SHP77 (cell line): Measurements from ENCODE around the gene ATF5.
"Not testable (repeated sequence)": the region's sequence is repeated elsewhere in the genome, so short reads cannot be mapped to it uniquely, and the experiment has no call there.

Experiments used
- DNase-seq, 2 experiments: peaks; one replicate each; lab custom pipeline; 2025; lab: John Stamatoyannopoulos, UW

ATF5 gene

GRCh38 chr19:49923055-49924003 lies 5.7 kb upstream of the ATF5 start:
- DNase-seq = no peak

GRCh38 chr19:49924004-49924880 lies 4.8 kb upstream of the ATF5 start:
- no peak for DNase-seq

GRCh38 chr19:49924881-49925210 lies 4.2 kb upstream of the ATF5 start:
- DNase-seq = not testable (repeated sequence)

DNA sequence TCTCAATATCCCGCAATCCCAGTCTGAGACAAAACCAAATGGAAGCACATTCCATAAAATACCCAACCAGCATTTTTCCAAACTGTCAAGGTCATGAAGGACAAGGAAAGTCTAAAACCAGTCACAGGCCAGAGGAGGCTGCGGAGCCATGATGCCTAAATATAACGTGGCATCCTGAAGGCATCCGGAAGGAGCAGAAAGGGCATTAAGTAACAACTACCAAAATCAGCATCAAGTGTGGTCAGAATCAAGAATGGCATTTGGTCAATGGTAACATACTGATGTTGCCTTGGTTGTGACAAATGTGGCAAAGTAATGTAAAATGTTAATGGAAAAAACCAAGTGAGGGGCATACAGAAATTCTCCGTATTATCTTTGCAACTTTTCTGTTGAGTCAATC lies 3.5 kb upstream of the ATF5 start:
- DNase-seq = no peak

DNA sequence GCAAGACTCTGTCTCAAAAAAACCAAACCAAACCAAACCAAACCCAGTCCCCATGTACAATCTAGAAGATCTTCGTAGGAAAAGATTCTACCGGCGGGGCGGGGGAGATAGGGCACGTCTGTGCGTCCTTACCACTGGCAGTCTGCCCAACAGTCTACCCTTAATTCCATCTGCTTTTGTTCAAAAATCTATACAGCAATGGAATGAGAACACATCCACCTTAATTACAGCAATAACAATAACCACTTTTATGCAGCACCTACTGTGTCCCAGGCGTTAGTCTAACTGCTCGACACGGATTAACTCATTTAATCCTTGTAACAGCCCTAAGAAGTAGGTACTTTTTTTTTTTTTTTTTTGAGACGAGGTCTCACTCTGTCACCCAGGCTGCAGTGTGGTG lies 2.5 kb upstream of the ATF5 start:
- no peak for DNase-seq

DNA sequence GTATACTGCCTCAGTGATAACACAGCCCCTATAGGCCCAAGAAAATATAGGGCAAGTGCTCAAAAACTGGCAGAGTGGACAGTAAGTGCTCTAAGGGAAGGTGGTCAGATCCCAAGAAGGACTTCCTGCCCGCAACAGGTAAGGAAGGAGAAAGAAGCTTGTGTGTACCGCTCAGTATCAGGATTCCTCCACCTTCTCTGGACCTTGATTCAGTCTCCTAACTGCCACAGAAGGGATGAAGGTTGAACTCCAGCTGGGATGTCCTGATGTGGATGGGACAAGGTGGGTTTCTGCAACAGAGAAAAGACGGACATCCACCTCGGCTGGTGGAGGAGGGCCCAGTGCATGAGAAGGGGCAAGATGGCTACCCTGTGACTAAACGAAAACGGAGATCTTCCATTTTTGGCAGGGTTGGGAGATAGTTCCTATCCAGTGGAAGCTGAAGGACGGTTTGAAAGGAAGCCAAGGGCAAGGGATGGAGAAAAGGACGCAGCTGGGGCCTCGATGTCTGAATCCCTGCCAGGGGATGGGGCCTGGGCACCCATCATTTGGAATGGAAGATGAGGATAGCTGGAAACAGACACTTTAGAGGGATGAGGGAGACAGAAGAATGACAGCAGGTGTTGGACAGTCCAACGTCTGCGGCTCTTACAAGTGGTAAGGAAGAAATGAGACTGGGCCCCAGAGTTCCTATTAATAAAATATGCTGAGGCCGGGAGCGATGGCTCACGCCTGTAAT lies 1.3 kb upstream of the ATF5 start:
- DNase-seq = no peak

GRCh38 chr19:49929611-49930482 lies 842 bp downstream of the ATF5 start:
- peak; percentile 93 to 94 for DNase-seq

- DNase-seq = peak; percentile 53 to 62
Measured at GRCh38 chr19:49930483-49931011, 1.5 kb downstream of the ATF5 start.

DNA sequence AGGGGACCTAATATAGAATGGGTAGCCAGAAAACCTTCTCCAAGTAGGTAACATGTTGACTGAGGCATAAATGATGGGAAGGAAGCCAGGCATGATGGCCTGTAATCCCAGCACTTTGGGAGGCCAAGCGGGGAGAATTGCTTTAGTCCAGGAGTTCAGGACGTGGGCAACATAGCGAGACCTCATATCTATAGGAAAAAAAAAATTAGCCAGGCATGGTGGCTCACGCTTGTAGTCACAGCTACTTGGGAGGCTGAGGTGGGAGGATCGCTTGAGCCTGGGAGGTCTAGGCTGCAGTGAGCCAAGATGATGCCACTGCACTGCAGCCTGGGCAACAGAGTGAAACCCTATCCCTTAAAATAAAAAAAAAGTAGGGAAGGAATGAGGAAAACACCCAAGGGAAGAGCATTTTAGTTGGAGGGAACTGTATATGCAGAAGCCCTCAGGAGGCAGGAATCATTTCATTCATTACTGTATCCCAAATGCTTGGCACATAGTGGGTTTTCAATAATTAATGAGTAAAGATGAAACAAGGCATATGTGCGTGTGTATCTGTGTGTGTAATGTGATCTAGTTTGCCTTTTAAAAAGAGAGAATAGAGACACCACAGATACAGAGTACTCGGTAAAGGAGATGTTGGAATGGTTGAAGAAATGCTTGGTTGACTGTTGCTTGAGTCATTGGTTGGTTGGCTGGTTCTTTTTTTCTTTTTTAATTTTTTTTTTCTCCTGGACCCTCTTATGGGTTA lies 2.5 kb downstream of the ATF5 start:
- no peak for DNase-seq

GRCh38 chr19:49932041-49932451 lies 3.0 kb downstream of the ATF5 start:
- no peak for DNase-seq

- DNase-seq = no peak
Measured at GRCh38 chr19:49932731-49933131, 3.7 kb downstream of the ATF5 start.

DNA sequence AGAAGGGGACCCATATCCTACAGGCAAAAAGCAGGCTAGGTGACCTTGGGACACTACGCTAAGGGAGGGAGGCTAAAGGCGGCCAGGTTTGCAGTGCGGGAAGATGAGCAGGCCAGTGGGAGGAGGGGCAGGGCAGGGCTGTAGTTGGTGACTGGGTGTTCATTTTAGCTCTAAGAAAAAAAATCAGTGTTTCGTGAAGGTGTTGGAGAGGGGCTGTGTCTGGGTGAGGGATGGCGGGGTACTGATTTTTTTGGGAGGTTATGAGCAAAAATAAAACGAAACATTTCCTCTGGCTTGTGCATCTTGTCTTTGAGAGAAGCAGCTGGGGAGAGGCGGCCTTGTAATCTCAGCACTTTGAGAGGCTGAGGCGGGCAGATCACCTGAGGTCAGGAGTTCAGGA lies 4.6 kb downstream of the ATF5 start:
- DNase-seq = no peak

DNA sequence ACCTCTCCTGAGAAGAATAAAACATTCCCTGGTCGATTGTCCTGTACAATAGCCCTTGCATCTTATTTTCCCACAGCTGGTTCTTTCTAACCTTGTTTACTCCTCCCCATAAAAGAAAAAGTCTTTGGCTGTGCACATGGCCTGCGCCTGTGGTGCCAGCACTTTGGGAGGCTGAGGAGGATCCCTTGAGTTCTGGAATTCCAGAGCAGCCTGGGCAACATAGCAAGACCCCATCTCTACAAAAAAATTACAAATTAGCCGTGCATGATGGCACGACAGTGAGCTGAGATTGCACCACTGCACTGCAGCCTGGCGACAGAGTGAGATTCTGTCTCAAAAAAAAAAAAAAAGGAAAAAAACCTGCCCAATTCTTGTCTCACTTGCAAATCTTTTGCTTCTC lies 7.5 kb downstream of the ATF5 start:
- no peak for DNase-seq

- peak; percentile 69 to 78 for DNase-seq
Measured at GRCh38 chr19:49937750-49938381, 8.9 kb downstream of the ATF5 start.

DNA sequence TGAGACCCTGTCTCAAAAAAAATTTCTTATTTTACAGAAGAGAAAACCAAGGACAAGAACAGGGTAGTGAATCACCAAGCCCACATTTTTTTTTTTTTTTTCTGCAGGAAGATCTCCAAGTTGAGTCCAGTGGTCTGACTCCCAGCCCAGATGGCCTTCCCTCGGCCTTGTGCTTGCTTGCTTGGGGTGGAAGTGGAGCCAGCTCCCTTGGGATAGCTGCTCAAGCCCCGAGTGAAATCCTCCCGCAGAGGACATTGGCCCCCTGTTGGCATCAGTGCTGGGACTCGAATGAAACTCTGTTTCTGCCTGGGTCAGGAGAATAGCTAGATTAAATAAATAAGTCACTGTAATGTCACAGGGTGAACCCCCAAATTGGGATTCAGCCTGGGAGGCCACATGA lies 9.7 kb downstream of the ATF5 start:
- no peak for DNase-seq

- DNase-seq = peak in 1 of 2 experiments; percentile 8
Measured at GRCh38 chr19:49939721-49940481, 10.9 kb downstream of the ATF5 start.

- DNase-seq = no peak
Measured at GRCh38 chr19:49940482-49940791, 11.4 kb downstream of the ATF5 start.

DNA sequence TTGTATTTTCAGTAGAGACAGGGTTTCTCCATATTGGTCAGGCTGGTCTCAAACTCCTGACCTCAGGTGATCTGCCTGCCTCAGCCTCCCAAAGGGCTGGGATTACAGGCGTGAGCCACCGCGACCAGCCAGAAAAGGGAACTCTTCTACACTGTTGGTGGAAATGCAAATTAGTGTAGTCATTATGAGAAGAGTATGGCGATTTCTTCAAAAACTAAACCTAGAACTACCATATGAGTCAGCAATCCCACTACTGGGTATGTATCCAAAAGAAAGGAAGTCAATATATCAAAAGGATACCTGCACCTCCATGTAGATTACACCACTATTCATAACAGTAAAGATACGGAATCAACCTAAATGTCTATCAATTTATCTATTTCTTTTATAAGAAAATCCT lies 15.6 kb downstream of the ATF5 start:
- DNase-seq = not testable (repeated sequence)

GRCh38 chr19:49946415-49946814 lies 17.4 kb downstream of the ATF5 start:
- no peak for DNase-seq
